Inflammatory macrophage (primary cell): ENCODE results near the gene FASTKD3.

ENCODE experiments used
- DNase-seq, 2 donors: peaks; one replicate each; pipeline ENCODE4 v3.0.0-alpha.2; 2020 to 2022

FASTKD3 gene

DNA sequence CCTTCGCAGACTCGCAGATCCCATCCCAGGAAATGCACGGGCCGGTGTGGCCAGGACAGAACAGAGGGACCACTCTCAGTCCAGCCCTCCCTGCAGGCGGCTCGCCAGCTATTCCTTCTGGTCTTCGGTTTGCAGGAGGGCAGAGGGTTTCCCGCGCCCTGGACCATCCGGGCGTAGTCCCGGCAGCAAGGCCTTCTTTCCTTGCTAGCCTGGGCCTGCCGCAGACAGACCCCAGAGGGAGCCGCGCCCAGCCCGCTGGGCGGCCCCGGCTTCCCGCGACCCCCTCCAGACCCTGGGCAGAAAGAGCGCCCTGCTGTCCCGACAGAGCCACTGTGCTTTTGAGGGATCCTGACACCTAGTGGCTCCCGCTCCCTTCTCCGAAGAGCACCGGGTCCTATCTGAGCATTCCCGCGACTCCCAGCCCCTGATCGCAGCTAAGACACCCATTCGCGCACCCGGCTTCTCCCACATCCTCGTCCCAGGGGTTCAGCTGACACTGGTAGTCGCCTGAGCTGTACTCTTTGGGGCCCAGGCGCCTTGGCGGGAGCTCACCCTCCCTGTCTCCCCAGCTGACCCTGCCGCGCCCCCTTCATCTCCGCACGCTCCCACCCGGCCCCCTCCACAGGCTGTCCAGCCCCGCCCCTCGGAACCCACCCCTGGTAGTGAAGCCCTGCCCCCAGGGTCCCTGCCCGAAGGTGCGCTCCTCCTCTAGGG is 19.0 kb downstream of the FASTKD3 start:
- no peak for DNase-seq

DNA sequence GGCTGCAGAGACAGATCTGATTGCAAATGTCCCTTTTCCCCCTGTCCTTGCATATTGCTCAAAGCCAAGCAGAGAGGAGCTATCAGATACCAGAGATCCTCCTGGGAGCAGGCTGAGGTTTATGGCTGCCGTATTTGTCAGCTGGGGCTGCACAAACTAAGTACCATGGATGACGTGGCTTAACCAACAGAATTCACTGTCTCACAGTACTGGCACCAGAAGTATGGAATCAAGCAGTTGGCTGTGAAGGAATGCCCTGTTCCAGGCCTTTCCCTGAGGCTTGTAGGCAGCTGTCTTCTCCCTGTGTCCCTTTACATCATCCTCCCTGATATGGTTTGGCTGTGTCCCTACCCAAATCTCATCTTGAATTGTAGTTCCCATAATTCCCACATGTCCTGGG is 20.5 kb downstream of the FASTKD3 start:
- DNase-seq: no peak

DNA sequence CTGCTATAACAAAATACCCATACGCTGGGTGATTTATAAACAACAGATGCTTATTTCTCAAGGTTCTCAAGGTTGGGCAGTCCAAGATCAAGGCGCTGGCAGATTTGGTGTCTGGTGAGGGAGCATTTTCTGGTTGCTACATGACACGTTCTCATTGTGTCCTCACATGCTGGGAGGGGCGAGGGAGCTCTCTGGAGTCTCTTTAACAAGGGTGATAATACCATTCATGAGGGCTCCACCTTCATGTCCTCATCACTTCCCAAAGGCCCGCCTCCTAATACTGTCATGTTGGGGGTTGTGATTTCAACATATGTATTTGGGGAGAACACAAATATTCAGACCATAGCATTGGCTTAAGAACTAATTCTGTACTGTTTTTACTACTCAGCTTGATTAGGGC is 22.5 kb downstream of the FASTKD3 start:
- no peak for DNase-seq

DNA sequence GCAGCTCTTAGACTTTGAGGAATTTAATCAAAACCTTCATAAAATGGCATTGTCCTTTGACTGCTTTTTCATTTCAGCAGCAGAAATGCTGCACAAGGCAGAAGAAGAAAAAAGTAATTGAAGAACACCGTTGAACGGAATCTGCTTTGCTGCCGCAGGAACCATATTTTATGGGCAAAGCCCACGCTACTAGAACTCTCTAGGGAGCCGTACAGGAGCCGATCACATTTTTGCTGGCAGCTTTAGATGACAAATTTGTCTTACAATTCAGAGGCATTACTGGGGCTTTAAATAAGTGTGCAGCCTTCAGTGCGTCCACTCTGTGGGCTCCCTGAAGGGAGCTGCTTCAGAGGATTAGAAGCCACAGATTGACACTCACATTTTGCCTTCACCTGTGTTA is 23.3 kb downstream of the FASTKD3 start:
- no peak for DNase-seq

DNA sequence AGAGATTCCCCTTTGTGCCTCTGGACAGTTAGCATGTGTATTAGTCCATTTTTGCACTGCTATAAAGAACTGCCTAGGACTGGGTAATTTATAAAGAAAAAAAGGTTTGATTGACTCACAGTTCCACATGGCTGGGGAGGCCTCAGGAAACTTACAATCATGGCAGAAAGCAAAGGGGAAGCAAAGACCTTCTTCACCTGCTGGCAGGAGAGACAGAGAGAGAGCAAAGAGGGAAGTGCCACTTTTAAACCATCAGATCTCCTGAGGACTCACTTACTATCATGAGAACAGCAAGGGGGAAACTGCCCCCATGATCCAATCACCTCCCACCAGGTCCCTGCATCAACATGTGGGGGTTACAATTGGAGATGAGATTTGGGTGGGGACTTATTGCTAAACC is 23.9 kb downstream of the FASTKD3 start:
- DNase-seq: no peak

DNA sequence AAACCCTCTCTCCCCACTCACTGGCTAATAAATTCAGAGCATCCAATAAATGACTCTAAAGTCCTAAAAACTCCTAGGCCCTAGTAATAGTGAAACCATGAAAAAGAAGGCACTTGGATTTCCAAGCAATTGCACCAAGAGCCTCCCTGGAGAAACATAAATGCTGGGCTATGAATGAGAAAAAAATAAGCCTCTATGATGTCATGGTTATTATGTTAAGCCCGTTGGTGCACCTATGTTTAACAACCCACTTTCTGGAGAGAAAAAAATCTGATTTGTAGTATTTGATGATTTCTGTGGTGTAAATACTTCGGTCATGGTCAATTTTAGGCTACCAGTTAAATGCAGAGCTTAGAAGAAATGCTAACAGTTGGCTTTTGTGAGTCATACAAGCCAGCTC is 26.3 kb downstream of the FASTKD3 start:
- no peak for DNase-seq

DNA sequence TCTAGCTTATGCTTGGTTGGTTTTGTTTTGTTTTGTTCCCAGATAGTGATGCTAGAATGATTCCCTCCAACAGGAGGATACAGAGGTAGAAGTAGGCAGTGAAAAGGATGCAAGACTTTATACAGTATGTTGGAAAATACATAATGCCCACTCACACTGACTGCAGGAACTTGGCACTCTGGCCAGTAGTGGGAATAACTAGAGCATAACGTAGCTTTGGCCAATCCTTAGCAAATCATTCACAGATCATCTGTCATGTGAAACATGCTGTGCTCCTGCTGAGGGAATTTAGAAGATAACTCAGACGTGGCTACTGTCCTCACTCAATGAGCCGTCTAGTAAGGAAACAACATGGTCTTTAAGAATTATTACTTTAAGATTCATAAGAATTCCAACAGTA is 31.4 kb downstream of the FASTKD3 start:
- no peak for DNase-seq

DNA sequence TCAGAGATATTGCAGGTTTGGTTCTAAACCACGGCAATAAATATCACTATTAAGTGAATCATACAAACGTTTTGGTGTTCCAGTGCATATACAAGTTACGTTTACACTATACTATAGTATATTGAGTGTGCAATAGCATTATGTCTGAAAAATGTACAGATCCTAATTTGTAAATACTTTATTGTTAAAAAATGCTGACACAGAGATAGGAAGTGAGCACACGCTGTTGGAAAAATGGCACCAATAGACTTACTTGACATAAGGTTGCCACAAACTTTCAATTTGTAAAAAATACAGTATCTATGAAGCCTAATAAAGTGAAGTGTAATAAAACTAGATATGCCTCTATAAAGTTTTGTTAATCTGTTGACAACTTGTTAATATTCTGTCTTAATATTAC is 33.8 kb downstream of the FASTKD3 start:
- DNase-seq: no peak

DNA sequence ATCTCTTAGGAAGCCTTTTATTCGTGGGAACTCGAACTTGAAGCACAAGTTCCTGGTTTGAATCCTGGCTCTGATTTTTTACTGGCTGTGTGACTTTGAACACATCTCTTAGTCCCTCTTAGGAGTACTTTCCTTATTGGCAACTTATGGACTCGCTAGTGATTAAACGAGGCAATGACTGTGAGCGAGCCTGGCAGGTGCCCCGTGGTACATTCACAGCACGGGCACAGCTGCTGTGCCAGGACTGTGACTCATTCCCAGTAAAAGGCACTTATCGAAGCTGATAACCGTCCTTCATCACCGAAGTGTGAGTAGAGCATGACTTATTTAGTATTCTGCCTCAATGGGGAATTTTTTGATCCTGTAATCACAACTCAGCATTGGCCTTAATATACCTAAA is 40.6 kb downstream of the FASTKD3 start:
- DNase-seq: no peak

DNA sequence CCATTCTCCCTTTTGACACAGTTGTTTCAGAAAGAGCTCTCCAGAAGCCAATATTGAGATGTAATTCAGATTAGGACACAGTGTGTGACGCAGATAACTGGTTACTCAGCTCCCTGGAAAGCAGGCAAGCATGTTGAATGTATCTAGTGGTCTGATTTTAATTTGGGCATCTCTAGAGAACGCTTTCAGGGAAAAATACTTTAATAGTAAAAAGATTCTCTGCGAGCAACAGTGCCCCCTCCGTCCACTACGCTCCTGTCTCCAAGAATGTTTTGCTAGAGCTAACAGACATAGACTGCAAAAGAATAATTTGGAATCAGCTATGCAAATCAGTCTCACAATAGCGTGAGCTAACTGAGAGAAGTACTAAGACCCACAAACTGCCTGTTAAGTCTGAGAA is 41.2 kb downstream of the FASTKD3 start:
- no peak for DNase-seq

DNA sequence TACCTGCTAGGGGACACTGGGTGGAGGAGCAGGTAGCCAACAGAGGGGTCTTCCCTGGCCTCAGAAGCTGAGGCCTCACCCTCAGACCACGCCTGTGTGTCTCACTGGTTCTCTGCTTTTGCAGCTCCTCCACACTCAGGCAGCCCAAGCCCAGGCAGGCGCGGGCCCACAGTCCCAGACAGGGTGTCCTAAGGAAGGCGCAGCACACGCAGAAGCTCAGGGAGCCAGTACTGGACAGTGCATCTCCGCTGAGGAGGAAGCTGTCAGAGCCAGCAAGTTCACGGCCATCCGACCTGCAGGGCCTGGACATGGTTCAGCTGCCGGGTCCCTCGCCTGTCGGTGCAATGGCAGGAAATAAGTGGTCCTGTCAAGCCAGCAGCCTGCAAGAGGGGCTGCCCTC is 43.2 kb downstream of the FASTKD3 start:
- no peak for DNase-seq

DNA sequence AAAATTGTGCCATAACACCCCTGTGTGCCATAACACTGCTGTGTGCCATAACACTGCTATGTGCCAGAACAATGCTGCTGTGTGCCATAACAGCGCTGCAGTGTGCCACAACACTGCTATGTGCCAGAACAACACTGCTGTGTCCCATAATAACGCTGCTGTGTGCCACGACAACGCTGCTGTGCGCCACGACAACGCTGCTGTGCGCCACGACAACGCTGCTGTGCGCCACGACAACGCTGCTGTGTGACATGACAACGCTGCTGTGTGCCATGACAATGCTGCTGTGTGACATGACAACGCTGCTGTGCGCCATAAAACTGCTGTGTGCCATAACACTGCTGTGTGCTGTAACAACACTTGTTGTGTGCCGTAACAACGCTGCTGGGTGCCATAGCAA is 43.8 kb downstream of the FASTKD3 start:
- no peak for DNase-seq

DNA sequence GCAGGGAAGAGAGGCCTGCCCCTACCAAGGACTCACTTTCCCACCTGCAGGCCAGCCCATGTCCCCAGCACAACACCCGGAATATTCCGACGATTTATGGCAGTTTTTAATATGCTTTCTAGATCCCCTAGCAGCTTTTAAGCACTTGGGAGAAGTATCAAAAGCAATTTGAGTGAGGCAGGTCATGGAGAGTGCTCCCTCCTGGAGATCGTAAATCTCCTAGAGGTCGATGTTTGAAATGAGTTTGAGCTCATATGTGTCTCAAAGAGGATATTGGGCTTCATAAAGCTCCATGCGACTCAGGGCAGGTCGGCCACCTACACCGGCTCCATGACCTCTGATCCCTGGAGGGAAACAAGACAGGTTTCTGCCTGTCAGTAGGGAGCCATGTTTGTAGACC is 45.2 kb downstream of the FASTKD3 start:
- no peak for DNase-seq

DNA sequence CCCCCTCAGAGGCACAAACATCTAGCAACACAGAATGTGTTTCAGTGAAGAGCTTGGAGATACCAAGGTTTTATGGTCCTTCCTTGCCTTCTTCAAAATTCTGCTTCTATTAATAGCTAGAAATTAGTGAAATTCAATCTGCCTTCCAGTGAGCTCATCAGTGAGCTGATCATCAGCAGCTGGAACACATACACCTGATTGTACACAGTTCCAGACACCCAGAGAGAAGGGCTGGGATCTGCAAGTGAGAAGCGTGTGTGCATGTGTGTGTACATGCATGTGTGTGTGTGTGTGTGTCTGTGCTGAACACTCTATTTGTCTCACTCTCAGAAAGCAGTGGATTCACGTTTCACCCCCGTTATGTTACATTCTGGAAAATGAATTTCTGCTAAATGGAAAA is 46.4 kb downstream of the FASTKD3 start:
- no peak for DNase-seq

DNA sequence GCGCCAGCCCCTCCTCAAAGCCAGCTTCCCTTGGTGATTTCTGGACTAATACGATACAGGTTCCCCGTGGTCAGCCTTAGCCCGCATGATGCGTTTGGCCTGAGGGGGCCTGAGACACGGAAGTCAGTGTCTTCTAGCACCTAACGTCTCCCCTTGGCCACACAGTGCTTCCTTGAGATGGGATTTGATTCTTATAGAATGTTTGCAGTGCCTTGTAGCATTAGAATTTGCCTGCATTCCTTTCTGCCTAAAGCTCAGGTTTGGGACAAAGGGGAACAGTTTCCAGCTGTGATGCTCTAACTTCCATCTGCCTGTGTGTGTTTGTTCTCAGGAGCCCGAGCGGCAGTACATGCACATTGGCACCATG is 52.3 kb downstream of the FASTKD3 start:
- DNase-seq: no peak

DNA sequence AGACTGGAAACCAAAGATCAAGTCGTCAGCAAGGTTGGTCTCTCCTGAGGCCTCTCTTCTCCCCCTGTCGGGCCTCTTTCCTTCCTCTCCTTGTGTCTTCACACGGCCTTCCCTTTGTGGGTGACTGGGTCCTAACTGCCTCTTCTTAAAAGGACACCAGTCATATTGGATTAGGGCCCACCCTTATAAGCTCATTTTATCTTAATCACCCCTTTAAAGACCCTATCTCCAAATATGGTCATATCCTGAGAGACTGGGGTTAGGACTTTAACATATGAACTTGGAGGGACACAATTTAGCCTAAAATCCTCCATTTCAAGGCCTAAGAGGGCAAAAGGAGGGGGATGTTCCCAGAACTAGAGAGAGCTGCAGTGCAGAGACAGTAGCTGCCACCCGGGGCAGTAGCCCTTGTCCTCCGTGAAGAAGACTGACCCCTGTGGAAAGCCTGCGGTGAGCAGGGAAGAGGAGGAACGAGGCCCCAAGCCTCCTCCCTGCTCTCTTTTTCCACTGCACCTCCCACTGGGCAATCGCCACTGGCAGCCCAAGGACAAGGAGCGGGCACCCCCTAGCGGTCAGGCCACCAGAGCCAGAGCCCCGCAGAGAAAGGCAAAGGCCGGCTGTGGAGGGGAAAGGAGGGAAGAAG is 52.8 kb downstream of the FASTKD3 start:
- DNase-seq: peak; percentile 72 to 80

DNA sequence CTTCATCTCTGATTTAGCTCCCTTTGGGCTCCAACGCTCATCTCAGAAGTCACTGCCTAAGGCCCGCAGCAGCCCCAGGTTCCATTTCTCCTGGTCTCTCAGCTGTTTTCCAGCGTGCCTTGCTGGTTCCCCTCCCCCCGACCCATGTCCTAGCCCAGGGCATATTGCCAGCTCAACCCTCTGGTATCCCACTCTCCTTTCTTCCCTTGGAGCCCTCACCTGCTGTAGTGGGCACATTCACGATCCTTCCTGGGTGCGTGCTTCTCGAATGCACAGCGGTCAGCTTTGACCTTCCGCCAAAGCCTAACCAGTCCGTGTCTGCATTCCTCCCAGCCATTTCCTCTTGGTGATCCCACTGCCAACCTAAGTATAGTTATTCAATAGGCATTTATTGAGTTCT is 54.0 kb downstream of the FASTKD3 start:
- DNase-seq: no peak

DNA sequence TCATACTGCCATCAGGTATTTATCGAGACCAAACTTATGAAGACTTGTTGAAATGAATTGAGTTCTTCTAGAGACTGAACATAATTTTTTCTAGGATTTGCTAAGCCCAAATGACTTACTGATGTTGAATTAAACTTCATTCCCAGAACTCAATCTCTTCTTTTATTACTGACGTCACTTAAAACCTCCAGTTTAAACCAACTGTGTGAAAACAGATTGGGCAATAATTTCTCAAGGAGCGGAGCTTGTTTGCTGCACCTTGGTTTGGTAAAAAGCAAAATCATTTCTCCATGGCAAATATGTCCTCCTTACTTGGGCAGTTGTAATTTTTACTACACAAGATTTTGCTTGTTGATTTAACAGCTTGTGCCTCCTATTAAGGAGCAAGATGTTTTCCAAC is 55.3 kb downstream of the FASTKD3 start:
- no peak for DNase-seq

DNA sequence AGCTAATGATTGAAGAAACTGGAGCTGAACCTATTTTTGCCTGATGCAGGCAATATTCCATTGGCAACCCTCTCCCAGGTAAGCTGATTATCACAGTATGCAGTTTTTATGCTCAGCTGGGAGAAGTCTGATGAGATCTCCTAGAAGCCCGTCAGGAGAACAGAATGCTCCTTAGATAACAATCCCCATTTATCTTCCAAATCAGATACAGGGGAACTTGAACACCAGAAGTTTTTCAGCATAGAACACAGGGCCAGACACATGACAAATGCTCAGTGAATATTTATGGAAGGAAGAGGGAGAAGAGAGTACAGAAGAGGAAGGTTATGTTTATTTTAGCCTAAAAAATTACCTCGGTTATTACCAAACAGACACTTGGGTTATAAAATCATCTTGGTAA is 55.8 kb downstream of the FASTKD3 start:
- DNase-seq: no peak

DNA sequence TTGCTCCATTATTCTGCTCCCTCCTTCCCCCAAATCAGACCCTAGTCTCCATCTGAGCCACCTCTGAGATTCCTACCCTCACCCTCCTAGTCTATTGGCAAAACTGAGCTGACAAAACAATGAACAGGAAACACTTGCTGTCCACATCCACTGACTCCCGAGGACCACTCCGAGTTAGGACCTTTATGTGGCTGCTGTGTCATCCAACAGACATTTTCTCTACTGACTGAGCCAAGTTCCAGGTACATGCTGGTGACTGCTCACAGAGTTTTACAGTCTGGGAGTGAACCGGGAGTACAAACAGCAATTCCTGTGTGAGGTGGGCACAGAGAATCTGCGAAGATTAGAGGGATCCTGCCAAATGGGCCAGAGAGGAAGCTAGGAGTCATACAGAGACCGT is 57.1 kb downstream of the FASTKD3 start:
- no peak for DNase-seq
